NCI-H2171 treated with DMSO at 0.1 percent for 48 hours (cell line): ENCODE results near the gene SP6.

Source experiments
- DNase-seq: peaks from one replicate; lab custom pipeline; 2025; lab: John Stamatoyannopoulos, UW

SP6 gene

DNA sequence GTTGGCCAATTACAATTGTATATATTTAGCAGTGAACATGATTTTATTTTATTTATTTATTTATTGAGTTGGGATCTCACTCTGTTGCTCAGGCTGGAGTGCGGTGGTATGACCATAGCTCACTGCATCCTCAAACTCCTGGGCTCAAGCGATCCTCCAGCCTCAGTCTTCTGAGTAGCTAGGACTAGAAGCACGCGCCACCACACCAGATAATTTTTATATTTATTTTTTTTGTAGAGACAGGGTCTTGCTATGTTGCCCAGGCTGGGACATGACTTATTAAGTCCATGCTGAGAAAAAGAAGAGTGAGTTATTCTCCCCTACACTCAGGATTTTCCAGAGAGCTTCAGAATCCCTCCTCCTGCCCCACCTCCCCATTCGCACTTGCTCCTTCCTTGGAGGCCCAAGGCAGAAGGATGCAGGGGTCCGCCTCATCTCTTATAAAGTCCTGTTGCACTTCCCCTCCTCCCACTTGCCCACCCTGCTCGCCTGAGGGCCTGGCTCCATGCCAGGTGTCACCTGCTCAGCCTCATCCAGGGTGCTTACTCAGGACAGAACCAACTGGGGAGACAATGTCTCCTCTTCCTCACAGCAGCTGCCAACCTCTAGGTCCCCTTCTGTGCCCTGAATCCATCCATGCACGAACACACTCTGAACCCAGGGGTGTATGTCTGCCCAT lies 29.0 kb upstream of the SP6 start:
- no peak for DNase-seq

DNA sequence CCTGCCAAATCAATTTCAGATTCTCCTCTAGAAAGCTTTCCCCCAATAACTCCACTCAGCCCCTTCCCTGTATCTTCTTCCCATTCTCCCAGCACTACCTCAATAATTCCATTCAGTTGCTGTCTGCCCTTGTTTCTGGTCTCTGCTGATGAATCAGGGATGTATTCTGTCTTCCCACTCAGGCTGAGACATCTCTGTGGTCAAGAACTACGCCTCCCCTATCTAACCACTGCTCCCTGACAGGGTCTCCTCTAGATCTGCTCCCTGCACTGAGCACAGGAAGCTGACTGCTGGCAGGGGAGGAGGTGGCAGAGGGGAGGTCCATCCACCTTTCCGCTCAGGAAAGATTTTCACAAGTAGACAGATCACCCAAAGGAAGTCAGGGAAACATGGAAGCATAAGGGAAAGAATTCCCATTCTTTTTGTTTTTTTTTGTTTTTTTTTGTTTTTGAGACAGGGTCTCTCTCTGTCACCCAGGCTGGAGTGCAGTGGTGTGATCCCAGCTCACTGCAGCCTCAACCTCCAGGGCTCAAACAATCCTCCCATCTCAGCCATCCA lies 28.1 kb upstream of the SP6 start:
- no peak for DNase-seq

DNA sequence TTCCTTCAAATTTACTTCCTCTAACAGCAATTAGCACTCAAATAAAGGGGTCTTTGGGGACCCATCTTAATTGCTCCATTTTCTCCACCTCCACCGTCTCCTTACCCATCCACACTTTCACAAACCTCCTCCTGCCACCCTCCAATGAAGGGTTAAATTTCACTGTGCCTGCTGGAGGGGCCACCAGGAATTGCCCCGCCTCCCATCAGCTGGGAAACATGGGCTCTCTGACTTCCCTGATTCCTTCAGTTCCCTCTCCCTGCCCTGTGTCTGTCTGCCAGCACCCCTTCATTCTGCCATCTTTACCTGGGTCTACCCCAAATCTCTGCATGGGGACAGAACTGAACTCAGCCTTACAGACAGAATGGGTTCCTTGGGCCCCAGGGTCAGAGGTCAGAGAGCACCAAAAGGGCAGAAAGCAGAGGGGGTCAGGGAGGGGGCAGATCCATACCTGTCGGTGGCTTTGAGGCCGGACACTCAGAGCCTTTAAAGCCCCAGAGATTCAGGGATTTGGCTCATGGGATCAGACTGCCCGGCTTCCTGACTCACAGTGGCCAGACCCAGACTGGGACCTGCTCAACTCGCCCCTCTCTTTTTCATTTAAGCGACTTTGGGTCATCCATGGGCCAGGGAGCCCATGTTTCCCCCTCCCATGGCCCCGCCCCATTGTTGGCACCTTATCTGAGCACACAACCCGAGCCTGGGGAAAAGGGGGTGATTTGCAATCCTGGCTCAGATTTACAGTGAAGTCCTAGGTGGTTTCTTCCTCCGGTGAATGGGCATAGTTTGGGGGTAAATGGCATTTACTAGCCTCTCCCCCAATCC lies 27.5 kb upstream of the SP6 start:
- no peak for DNase-seq

DNA sequence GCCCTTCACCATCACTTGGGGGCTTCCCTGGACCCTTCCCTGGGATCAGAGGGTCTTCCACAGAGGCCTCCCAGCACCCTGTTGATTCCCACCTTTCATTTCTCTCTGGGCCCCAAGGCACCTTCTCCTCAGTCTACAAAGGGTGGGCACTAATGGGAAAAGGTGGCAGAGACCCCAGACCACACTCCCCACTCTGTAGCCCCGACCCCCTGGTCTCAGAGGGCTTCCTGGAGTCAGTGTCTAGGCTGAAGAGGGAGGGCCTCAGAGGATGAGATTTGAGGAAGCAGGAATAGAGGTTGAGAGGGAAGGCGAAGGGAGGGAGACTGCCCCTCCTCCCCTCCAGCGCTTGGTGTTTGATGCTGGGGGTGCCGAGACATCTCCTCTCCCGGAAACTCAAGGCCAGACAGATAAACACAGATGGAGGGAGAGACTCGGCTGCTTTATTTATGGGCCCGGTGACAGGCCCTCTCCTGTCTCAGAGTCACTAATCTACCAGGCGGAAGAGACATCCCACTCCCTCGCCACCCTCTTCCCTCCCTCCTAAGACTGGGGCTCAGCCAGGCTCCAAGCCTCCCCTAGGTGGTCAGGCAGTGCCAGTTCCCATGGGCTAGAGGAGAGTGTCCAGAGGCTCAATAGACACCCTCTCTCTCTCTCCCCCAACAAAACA lies 26.5 kb upstream of the SP6 start:
- DNase-seq = no peak

DNA sequence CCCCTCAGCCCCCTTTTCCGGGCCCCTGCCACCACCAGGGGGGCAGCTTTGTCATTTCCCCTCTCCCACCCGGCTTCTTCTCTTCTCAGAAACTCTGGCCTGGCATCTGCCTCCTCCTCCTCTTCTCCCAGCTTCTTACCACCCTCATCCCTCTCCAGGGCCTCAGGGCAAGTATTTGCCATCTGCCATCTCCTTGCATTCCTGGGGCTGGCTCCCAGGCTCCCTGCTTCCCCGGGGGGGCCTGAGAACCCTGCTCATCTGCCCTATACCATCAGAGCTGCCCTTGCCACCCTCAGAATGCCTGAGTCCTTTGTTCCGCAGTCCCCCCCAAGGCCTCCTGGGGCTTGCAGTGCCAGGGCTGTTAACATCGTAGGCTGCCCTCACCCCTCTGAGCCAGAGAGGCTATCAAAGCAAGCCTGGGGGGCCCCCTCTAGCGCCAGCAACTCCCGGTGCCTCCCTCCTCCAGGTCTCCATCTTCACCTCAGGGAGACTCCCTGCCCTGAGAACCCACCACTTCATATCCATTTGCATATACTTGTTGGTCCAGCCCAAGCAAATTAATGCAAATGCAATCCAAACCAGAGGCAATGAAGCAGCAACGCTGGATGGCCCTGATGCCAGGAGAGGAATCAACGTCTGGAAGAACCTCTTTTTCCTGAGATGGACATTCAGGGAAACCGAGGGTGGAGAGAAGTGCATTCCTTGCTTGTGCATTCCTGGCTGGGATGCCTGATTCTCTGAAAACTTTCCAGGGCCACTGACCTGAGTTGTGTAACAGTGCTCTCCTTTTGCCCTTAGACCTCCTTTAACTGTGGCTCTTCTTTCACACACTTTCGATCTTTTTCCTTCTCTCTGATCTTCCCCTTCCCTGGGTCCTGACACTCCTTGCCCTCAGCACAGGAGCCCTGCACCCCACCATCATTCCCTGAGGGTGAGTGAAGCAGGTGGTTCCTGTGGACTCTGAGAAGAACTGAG lies 24.3 kb upstream of the SP6 start:
- peak; percentile 42 for DNase-seq

DNA sequence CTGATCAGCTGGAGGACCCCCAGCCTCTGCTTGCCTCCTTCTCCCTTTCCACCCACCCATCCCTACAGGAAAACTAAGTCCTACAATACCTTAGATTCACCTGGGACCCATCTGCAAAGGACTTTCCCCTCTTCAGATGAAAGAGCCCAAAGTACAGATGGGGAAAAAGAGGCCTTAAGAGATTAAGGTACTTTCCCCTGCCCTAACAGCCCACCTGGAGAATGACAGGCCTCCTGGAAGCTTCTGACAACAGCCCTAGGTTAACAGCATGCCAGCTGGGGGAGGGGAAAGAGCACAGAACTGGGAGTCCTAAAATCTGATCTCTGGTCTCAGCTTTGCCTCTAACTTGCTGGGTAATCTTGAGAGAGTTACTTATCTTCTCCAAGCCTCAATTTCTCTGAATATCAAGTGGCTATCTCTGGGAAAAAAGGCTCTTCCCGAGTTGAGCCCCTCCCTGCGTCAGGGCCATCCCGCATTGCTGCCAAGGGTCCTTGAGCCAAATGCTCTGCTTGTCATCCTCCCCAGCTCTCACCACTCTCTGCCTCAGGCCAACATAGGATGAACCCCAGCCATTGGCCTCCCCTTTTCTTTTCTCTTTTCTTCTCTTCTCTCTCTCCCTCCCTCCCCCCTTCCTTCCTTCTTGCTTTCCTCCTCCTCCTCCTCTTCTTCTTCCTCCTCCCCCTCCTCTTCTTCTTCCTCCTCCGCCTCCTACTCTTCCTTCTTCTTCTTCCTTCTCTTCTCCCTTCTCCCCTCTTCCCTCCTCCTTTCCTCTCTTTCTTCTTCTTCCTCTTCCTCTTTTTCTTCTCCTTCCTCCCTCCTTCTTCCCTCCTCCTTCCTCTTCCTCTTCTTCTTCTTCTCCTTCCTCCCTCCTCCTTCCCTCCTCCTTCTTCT lies 22.5 kb upstream of the SP6 start:
- DNase-seq = no peak

DNA sequence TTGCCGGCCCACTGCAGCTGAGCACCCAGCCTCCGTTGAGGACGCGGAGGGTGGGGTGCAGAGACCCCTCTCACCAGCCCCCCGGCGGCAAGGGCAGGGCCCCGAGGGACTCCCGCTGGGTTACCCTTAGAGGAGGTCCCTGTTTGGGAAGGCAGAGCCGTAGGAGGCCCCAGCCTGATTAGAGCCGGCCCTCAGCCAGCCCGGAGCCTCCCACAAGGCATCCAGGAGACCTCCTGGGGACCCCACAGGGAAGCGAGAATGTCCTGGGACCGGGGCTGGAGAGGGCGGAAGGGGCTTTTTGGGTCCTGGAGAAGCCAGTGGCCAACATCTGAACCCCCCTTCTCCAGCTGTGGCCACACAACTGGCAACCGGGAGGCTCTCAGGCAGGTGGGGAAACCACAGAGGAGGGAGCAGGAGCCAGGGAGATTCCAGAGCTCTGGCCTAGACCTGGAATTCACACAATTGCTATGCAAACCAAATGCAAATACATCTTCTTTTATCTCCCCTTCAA lies 21.7 kb upstream of the SP6 start:
- no peak for DNase-seq

DNA sequence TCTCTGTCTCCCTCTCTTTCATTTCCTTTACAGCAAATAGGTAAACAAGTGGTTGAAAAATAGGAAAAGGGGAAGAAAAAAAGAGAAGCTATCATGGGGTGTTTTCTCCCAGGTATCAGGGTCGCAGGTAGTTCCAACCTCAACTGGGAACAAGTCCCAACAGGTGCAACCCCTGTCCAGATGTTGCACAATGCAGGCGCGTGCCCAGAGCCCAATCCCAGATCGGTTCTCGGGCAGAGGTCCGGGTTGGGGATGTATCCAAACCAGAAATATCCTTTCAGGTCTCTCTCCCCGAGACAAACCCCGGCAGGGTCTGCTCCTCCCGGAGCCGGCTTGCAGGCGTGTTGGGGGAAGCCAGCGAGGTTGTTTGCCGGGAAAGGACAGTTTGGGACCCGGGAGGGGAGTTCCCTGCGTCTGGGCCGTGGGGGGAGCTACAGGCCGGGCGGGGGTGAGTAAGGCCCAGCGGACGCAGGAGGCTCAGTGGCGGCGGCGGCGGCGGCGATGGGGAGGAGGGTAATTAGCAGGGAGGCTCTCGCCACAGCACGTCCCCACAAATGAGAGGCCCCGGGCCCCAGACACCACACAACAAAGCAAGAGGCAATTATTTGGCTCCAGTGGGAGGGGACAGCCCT lies 21.2 kb upstream of the SP6 start:
- DNase-seq = no peak

DNA sequence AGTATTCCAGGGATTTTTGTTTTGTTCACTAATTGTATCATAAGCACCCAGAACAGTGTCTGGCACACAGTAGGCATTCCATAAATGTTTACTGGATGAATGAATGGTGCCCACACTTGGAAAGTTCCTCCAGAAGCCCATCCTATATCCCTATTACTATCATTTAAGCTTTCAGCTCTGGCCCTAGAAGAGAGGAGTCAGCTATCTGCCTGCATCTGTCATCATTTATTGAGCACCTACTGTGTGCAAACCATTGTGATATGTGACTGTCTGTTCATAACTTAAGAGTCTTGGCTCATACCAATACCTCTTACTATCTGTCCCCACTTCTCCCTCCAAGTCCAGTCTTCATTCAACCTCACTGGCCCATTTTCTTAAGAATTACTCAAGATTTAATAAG lies 20.1 kb upstream of the SP6 start:
- DNase-seq = no peak

DNA sequence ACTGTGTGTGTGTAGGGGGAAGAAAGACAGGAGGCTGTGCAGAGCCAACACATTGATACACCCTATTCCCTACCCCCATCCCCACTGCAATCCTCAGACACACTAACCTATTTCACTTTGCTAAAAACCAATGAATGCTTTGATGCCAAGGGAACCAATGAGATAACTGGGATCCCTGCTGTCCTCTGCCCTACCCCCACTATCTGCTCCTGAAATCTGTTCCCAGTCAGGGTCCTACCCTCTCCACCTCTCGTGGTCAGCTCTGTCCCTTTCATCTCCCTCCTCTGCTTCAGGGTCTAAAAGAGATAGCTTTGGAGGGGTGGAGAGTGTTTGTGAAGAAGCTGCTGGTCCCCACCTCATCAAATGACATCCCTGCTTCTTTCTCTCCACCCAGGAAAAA lies 19.1 kb upstream of the SP6 start:
- DNase-seq = no peak

DNA sequence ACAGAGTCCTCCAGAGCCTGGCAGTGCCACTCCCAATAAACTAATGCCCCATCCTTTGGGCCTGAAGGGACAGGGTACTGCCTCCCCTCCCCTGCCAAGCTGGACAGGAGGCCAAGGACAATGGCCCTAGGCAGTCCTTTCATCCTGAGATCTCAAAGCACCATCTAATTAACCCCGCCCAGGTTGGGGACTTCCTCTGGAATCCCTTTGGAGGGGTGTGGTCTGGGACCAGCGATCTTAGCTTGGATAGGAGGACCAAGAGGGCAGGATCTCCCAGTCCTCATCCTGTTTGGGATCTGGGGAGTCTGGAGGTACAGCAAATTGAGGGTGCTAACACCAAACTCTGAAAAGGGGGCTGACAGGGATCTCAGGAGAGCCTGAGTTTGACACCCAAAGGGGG lies 18.2 kb upstream of the SP6 start:
- DNase-seq = no peak

DNA sequence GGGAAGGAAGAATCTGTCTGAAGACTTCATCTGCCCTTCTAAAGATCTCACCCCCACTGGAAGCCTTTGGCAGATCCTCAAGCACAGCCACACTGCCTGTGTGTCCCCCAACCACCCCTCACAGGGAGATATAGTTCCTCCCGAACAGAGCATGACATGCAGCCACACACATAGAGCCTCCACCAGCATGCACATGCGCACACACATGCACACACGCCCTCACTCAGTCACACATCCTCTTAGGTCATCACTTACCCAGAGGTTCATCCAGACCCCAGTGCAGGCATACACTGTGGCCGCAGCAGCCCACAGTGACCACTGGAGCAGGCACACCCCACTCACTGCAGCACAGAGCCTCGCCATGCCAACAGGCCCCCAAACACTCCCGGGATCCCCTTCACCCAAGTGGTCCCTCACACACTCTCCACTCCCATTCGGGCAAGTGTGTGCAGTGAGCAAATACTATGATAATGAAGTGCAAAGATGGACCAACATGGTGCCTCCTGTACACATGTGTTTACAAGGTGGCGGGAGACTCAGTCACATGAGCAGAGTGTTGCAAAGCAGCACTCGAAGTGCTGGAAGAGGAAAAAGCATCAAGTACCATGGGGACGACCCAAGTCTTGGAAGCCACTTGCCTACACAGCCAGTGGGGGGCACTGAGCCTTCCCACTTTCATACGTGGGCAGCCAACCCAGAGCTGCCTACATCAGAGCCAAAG lies 17.0 kb upstream of the SP6 start:
- DNase-seq = no peak

DNA sequence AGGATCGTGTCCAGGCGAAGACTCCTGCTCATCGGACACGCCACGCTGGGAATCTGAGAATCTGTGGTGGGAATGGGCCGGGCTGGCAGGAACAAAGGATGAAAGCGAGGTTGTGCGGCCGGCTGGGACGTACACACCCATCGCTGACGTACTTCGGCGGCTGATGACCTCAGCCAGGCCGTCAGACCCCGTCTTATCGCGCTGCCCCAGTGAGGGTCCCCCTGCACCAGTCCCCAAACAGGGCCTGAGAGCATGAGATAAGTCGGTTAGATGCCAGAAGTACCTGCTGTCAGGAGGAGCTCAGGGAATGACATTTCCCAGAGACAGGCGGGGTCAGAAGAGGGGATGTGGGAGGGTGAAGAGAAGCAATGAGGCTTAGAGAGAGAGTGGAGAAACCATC lies 16.0 kb upstream of the SP6 start:
- DNase-seq = no peak

DNA sequence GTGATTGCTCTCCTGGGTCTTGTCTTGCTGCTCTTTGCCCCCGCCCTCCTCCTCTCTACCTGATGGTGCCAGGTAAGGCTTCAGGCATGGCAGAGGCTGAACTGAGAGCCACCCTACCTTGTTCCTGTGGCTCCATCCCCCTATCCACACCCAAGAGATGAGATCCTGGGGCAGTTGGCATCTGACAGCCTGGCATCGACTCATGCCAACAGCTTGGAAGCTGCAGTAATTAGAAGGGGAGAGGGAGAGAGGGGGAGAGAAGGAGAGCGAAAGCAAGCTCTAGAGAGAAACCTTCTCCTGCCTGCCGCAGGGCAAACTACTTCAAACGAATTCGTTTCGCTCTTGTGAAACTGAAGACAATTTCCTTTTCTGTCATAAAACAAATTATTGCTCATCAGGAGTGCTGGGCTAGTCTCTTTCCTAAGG lies 13.8 kb upstream of the SP6 start:
- no peak for DNase-seq

DNA sequence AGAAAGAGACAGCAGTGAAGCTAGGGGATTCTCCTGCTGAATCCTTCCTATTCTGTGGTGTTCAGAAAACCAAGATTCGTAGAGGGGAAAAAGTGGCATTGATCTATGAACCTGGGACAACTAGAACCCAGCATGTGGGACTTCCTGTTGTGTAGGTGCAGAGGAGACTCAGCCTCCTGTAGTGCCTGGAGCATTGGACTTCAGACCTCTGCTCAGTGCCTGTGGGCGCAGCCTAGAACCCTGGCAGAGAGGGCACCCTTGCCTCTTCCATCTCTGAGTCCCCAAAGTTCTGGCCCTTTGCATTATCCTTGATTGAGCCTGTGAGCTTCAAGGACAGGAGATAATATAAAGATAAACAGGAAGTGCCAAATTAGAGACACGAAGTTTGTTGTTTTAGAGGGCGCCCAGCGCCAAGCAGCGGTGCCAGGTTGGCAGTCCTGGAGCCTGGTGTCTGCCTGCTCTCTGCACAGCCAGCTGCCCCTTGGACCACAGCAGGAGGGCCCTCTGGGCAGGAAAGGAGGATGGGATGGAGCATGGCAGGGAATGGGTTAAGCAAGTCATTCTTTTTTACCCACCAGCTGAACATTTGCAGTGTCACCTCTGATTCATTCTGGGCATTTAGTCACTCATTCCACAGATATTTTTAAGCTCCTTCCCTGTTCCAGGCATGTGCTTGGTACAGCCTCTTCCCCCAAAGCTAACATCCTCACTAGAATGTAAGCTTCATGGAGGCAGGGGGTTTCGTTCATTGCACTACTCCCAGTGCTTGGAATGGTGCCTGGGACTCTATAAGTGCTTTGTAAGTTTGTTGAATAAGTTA lies 11.9 kb upstream of the SP6 start:
- no peak for DNase-seq

DNA sequence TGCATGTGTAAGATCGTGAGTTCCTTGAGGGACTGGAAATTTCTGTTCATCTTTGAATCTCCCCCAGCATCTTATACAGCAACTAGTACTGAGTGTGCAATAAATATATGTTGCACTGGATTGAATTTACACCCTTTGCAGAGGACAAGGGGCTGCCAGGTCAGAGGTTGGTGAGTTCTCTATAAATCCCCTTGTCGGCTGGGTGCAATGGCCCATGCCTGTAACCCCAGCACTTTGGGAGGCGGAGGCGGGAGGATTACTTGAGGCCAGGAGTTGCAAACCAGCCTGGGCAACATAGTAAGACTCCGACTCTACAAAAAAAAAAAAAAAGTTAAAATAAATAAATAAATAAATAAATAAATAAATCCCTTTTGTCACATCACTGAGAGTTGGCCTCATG lies 9.4 kb upstream of the SP6 start:
- no peak for DNase-seq

DNA sequence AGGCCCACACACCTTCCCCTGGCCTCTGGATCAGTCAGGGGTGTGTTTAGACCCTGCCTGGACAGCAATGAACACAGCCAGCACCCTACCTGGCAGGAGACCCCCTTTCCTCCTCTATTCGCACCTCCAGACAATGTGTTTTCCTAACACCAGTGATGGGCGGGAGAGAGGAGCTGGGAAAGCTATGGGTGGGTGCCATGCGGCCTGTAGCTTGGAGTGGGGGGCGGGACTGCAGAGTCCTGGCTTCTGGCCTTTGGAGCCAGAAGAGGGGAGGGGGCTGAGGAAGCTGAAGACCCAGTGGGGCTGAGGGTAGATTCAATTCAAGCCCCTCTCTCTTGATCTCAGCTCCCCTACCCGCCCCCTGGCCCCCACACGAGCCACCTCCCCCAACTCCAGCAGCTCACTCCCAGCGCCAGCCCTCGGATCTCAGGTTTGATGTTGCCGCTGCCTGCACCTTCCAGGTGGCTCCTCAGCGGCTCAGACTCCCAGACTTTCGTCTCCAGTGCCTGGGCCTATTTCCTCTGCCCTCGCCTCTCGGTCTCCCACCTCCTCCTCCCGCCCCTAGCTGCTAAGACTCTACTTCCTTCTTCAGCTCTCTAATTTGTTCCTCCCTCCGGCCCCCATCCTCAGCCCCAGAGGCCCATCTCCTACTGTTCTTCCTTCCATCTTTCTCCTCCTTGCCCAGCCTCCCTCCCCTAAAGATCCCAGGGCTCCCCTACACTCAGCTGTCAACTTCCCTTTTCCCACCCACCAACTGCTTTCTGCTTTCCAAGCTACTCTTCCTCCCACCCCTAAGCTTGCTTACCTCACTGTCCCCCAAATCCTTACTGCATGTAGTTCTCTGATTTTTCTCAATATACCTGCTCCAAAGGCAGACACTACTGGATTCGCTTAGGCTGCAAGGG lies 6.8 kb upstream of the SP6 start:
- no peak for DNase-seq
